Kidney (tissue), 14 donors: ENCODE data around the gene SLC1A2. TPM values are rescaled to one million over a fixed set of nuclear protein-coding genes. Genes with fewer than 3 reads are reported as not detected.
A peak's percentile ranks its signal among the peaks of the same experiment; 100 is the strongest.

ENCODE experiments used
- DNase-seq, 5 donors: peaks; one replicate each; pipeline ENCODE4 v3.0.0-alpha.2; 2013 to 2020
- FAIRE-seq: peaks from 2 replicates; lab custom pipeline; 2012; peaks lifted over from hg19 to GRCh38; lab: Jason Lieb, UNC
- H3K27ac ChIP-seq, 2 donors: one replicate each; pipeline ENCODE4 v1.7.0; 2013; ENCODE audit warnings: low read depth in 2 of 2, low read length in 2 of 2, inconsistent platforms in 1 of 2
- H3K27me3 ChIP-seq: one replicate; pipeline ENCODE4 v1.7.1; 2013; ENCODE audit warnings: low read length, inconsistent platforms; ENCODE audit not compliant: control insufficient read depth, insufficient read depth
- H3K36me3 ChIP-seq, 3 donors: one replicate each; pipeline versions ENCODE4 v1.7.0 to v1.7.1; 2013; ENCODE audit warnings: low read length in 3 of 3, control low read depth in 1 of 3, inconsistent platforms in 1 of 3; ENCODE audit not compliant: insufficient read depth in 3 of 3, control insufficient read depth in 2 of 3
- H3K4me1 ChIP-seq, 3 donors: one replicate each; pipeline versions ENCODE4 v1.7.0 to v1.7.1; 2013; ENCODE audit warnings: low read length in 3 of 3, inconsistent platforms in 1 of 3, low read depth in 1 of 3; ENCODE audit not compliant: control insufficient read depth in 2 of 3, insufficient read depth in 2 of 3
- H3K4me3 ChIP-seq, 3 donors: one replicate each; pipeline versions ENCODE4 v1.7.0 to v1.8.1; 2013; ENCODE audit warnings: low read length in 3 of 3, control low read depth in 1 of 3, inconsistent platforms in 1 of 3
- H3K9ac ChIP-seq, 3 donors: one replicate each; pipeline versions ENCODE4 v1.7.0 to v1.7.1; 2013; ENCODE audit warnings: low read length in 3 of 3, control low read depth in 1 of 3, inconsistent platforms in 1 of 3
- H3K9me3 ChIP-seq, 3 donors: one replicate each; pipeline versions ENCODE4 v1.7.0 to v1.7.1; 2013; ENCODE audit warnings: low read length in 3 of 3, control low read depth in 1 of 3, inconsistent platforms in 1 of 3; ENCODE audit not compliant: control insufficient read depth in 2 of 3, insufficient read depth in 1 of 3
- CTCF ChIP-seq: IDR thresholded peaks from 3 replicates; pipeline ENCODE4 v1.5.1; 2012; ENCODE audit warnings: mild to moderate bottlenecking, moderate library complexity, borderline replicate concordance; ENCODE audit not compliant: insufficient read depth; ENCODE audit errors: extremely low read depth
- intact Hi-C: fragments of 100-400 bp; cut with DNase I; formaldehyde crosslinking; loops from one replicate; pipeline ENCODE4 v1.11.1; 2022
- polyA plus RNA-seq: library from polyadenylated mRNA; stranded (reverse); fragments of 350-450 nt; fragmentation: Illumina TruSeq; extraction: RNeasy Lipid Tissue Mini Kit (QIAGEN cat#74804); gene quantifications from one replicate; pipeline ENCODE4 v1.2.3, GENCODE V29; 2014; ENCODE audit warnings: low read depth, low replicate concordance; ENCODE audit not compliant: insufficient read depth
- total RNA-seq: library from RNA; stranded (reverse); fragmentation: NEBNext Ultra II Directional; extraction: Animal tissue kit (Norgen Biotek cat#: 25700); gene quantifications from one replicate; pipeline ENCODE4 v1.2.1, GENCODE V29; 2021
- donor health status: control.
- donor health status: control.
- donor health status: control.
- donor health status: control.
- donor health status: control.
- donor health status: DM: yes; HTN: yes; CAD: no.
- donor health status: Normal renal cell carcinoma (clear cell type).

The SLC1A2 gene
- total and polyA plus RNA-seq, 2 donors from 2014 or later = 0.11 to 0.28 TPM

GRCh38 chr11:35223371-35223796 lies 196.0 kb downstream of the SLC1A2 start:
- TF ChIP-seq CTCF = no peak
- Histone ChIP-seq H3K4me3 (no peak overlapping the region), H3K27ac (no peak overlapping the region), H3K4me1 (no peaks in the 10 kb centered on the region), H3K36me3 (no peaks in the 10 kb centered on the region), H3K9me3 (no peaks in the 10 kb centered on the region), H3K9ac (no peak overlapping the region), H3K27me3 (no peaks in the 10 kb centered on the region)
- DNase-seq = peak; percentile 66 to 94 (median 84)
- no peak for FAIRE-seq
- intact Hi-C loops = no loop called here

GRCh38 chr11:35218956-35219355 lies 200.4 kb downstream of the SLC1A2 start:
- peak in 1 of 5 donors; percentile 19 for DNase-seq
- Histone ChIP-seq H3K9ac (no peak overlapping the region), H3K36me3 (no peaks in the 10 kb centered on the region)

GRCh38 chr11:35216962-35217678 lies 202.2 kb downstream of the SLC1A2 start:
- FAIRE-seq = no peak
- no peak overlapping the region for H3K27ac ChIP-seq

More at GRCh38 chr11:35218956-35219355, 200.4 kb downstream of the SLC1A2 start:
- Histone ChIP-seq H3K9me3 (no peaks in the 10 kb centered on the region), H3K27me3 (no peaks in the 10 kb centered on the region), H3K27ac (no peak overlapping the region), H3K4me3 (no peak overlapping the region), H3K4me1 (no peaks in the 10 kb centered on the region)
- FAIRE-seq = no peak
- intact Hi-C loops = no loop called here
- TF ChIP-seq CTCF = no peak

More at GRCh38 chr11:35216962-35217678, 202.2 kb downstream of the SLC1A2 start:
- intact Hi-C loops = no loop called here
- no peaks in the 10 kb centered on the region for H3K4me1 ChIP-seq
- no peaks in the 10 kb centered on the region for H3K9me3 ChIP-seq
- no peak for TF ChIP-seq CTCF
- no peak for DNase-seq
- no peak overlapping the region for H3K4me3 ChIP-seq
- H3K27me3 ChIP-seq = no peaks in the 10 kb centered on the region
- no peak overlapping the region for H3K9ac ChIP-seq
- H3K36me3 ChIP-seq = no peaks in the 10 kb centered on the region
